Glomerular visceral epithelial cell (primary cell): ENCODE data around the gene RAB28.
"Not testable (repeated sequence)": the region's sequence is repeated elsewhere in the genome, so short reads cannot be mapped to it uniquely, and the experiment has no call there.

Source experiments
- DNase-seq: peaks from one replicate; pipeline ENCODE4 v3.0.0-alpha.2; 2016; ENCODE audit errors: extremely low spot score

The RAB28 gene

DNA sequence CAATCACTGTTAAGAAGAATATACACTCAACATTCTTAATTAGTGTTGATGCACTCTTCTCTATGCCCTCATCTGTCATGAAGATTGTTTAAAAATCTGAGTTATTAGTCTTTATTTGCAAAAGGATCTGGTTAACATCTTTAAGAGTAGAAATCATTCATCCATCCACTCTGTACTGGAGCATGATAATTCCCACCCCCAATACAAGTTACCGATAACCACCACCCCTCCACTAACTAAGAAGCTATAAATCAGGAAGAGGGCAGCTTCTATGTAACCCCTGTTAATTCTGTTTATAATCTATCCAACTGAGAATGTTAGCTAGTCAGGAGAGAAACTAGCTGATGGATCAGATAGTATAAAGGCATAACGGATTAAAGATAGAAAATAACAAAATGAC is 34.5 kb downstream of the RAB28 start:
- DNase-seq: no peak

DNA sequence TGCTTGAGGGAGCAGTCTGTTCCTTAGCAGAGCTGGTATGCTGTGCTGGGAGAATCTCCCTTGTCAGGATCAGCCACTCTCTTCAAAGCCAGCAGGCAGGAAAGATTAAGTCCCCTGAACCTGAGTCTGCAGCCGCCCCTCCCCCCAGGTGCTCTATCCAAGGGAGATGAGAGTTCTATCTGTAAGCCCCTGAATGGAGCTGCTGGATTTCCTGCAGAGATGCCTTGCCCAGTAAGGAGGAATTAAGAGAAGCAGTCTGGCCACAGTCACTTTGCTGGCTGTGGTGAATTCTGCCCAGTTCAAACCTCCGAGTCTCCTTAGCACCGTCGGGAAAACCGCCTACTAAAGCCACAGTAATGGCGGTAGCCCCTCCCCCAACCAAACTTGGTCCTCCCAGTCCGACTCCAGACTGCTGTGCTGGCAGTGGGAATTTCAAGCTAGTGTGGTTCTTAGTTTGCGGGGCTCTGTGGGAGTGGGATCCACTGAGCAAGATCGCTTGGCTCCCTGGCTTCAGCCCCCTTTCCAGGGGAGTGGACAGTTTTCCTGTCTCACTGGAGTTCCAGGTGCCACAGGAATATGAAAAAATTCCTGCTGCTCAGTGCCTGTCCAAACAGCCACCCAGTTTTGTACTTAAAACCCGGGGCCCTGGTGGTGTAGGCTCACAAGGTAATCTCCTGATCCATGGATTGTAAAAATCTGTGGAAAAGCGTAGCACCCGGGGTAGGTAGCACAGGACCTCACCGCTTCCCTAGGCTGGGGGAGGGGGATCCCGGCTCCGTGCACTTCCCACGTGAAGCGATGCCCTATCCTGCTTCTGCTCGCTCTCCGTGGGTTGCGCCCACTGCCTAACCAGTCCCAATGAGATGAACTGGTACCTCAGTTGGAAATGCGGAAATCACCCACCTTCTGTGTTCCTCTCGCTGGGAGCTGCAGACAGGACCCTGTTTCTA is 38.0 kb downstream of the RAB28 start:
- DNase-seq: no peak

DNA sequence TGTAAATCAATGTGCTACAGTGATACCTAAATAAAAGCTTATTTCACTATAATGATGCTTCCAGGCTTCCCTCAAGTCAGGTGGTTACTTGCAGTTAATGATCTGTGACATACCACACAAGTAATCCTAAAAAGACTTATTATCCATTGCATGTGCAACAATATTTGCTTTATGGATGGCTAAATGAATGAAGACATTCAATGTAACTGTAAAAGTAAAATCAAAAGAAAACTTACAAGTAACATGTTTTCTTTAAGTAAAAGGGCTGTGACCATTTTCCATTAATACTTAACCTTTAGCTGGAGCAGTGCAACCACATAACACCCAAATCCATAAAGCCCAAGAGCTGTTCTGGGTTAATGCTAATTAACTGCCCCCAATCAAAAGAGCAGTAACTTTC is 42.6 kb downstream of the RAB28 start:
- peak; percentile 9 for DNase-seq

GRCh38 chr4:13436962-13437361 is 47.2 kb downstream of the RAB28 start:
- DNase-seq: no peak

- no peak for DNase-seq
Measured at GRCh38 chr4:13432453-13432852, 51.7 kb downstream of the RAB28 start.

DNA sequence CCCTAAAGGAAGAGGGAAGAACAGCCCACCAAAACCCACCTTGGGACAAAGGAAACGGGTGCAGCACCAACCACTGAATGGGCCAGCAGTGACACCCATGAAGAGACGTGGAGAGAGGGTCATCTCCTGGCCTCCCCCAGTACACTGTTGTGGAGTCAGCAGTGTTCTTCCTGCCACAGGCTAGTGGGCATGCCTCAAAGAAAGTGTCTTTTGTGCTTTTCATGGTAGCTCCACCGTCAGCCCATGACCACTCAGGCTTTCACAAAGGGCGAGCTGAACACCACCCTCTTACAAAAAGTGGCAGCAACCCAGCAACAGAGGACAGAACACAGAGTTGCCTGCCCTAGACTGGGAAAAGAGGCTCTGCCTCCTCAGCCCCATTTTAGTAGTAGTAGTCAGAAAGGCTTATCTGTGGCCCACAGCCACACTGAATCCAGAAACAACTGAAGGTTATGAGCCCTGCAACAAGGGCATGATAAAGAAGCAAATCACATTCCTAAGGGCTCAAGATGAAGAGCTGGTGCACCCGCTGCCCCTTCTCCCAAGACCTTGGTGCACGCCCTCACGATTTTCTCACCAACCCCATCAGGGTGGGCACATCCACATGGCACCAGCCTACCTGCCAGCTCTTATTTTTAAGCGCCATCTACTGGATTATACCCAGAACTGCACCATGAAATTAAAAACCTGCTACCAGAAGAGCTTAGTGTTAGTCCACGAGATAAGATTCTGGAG is 53.1 kb downstream of the RAB28 start:
- no peak for DNase-seq

DNA sequence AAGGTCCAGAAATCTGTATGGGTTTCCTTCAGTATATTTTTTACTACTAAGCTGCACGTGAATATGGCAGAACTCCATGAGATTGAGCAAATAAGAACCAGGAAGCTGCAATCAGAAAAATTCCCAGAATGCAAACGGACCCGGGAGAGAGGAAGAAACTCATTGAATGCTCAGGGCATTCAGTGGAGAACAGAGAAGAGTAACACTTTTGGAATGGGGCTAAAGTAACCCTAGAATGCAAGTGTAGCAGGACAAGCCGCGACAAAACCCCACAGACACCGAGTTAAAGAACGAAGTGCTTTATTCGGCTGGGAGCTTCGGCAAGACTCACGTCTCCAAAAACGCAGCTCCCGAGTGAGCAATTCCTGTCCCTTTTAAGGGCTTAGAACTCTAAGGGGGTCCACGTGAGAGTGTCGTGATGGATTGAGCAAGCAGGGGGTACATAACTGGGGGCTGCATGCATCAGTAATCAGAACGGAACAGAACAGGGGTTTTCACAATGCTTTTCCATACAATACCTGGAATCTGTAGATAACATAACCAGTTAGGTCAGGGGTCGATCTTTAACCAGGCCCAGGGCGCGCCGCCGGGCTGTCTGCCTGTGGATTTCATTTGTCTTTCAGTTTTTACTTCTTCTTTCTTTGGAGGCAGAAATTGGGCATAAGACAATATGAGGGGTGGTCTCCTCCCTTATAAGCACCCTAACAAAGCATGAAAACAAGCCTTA is 56.4 kb downstream of the RAB28 start:
- no peak for DNase-seq

GRCh38 chr4:13415068-13415785 is 68.9 kb downstream of the RAB28 start:
- DNase-seq: no peak

DNA sequence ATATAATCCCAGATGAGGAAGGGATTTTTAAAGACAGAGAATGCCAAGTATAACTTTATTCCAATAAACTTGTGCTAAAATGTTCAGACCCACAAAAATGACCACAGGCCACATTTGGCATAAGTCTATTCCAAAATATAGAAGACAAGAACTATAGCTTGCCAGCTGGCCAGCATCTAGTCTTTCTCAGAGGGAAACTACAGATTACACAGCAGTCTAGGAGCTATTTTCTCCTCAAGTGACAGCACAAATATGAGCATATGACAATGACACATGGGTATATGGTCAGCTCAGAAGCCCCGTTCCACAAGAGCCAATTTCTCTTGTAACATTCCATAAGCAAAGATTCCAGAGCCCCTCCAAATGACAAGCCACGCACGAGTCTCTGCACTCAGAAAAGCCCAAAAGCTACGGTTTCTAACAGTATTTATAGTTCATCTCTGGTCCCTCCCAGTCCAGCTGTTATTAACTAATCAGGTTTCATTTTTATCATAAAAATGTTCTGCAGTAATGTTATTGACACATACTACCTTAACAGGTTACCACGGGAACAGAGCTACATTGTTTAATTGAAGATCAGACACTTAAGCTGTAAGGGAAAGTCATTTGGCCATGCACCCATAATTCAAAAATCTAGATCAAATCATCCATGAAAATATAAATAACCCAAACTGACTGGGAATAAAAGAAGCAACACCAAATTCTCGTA is 70.3 kb downstream of the RAB28 start:
- DNase-seq: no peak

DNA sequence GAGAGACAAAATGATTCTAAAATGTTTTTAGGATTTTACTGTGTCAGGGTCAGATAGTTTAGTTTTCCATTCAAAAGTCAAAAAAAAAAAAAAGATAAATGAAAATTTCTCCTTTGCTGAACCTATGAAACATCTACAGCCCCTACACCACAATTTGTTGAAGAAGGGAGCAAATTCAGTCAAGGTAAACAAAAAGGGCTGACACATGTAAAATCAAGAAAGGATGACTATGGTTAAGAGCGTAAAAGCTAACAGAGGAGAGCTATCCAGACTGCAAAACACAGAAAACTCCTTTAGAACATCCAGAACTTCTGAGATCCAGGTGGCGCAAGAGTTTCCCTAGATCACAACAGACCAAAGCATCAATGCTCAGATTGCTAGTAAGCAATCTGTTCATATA is 72.2 kb downstream of the RAB28 start:
- no peak for DNase-seq

GRCh38 chr4:13409324-13409723 is 74.8 kb downstream of the RAB28 start:
- no peak for DNase-seq

GRCh38 chr4:13406156-13406555 is 78.0 kb downstream of the RAB28 start:
- DNase-seq: not testable (repeated sequence)

DNA sequence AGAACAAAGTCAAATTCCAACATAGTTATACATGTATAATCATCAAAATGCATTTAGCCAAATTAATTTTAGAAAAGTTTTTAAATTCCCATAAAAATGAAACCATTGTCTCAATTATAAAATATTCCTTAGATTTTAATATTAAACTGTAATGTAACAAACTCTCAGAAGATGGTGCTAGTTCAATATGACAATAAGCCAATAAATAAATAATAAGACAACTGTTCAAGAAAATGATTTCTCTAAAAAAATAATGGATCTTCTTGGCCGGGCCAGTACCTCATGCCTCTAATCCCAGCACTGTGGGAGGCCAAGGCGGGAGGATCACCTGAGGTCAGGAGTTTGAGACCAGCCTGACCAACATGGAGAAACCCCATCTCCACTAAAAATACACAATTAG is 80.3 kb downstream of the RAB28 start:
- DNase-seq: no peak

- no peak for DNase-seq
Measured at GRCh38 chr4:13403326-13403725, 80.8 kb downstream of the RAB28 start.

GRCh38 chr4:13399257-13399656 is 84.9 kb downstream of the RAB28 start:
- DNase-seq: no peak

DNA sequence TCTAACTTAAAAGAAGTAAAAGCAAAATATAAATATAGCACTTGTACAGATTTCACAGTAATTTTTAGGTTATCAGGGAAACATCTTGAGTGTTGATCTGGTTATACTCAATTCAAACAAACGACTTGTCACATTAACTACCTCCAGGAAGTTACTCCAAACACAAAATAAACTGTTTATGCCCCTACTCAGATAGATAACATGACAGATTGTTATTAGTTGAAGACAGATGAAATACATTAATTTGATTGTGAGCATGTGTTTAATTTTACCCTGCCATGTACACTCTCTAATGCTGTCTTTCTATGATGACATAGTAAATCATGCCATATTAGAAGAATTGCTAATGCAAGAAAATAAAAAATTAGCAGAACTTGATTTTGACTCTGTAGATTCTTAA is 88.0 kb downstream of the RAB28 start:
- DNase-seq: no peak

DNA sequence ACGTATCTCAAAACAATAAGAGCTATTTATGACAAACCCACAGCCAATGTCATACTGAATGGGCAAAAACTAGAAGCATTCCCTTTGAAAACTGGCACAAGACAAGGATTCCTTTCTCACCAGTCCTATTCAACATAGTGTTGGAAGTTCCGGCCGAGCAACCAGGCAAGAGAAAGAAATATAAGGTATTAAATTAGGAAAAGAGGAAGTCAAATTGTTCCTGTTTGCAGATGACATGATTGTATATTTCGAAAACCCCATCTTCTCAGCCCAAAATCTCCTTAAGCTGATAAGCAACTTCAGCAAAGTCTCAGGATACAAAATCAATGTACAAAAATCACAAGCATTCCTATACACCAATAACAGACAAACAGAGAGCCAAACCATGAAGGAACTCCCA is 94.2 kb downstream of the RAB28 start:
- DNase-seq: not testable (repeated sequence)

GRCh38 chr4:13386405-13387107 is 97.6 kb downstream of the RAB28 start:
- DNase-seq: no peak

DNA sequence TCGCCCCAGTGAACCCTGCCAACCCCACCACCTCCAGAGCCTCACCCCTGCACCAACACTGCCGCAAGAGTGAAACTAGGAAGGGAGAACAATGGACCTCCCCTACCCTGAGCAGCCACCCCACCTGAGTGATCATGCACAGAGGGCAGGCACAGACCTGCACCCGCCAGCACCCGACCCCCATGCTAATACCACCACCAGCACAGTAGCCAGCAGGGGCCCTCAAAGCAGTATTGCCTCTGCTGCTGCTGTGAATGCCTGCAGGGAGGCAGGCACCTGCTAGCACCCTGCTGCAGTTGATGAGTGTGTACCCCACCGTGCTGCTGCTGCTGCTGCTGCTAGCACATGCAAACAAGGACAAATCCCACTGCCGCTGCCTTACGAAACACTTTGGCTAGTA is 100.1 kb downstream of the RAB28 start:
- DNase-seq: no peak

DNA sequence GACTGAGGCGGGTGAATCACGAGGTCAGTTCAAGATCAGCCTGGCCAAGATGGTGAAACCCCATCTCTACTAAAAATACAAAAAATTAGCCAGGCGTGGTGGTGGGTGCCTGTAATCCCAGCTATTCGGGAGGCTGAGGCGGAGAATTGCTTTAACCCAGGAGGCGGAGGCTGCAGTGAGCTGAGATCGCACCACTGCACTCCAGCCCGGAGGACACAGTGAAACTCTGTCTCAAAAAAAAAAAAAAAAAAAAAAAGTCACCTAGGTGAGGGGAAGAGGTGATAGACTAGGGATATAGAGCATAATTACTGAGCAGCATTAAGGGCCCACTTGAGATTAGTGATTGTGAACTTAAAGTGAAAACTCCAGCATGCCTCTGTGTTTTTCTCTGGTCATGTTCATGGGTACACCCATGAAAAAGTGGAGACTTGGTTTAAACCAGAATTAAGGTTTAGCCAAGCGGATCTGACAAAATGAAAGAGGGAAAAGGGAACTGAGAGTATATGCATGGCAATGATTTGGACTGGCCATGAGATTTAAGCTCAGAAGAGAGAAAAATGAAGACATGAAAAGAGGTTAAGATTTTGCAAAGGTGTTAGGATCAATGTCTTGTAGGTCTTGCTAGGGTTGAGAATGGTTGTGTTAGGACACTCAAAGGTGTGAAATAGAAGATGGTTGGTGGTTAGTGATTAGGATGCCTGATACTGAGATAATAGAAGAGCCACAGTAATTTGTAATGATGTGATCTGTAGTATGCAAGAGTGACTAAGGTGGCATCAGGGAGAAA is 105.0 kb downstream of the RAB28 start:
- no peak for DNase-seq
